PC-9 (cell line): ENCODE data around the gene R3HCC1L.
"Not testable (repeated sequence)": the region's sequence is repeated elsewhere in the genome, so short reads cannot be mapped to it uniquely, and the experiment has no call there.

Experiments
- EZH2 ChIP-seq: fragments of 200-600 bp; sonication (generic); IDR thresholded peaks from 2 replicates; pipeline ENCODE4 v1.8.0; 2017; ENCODE audit warnings: antibody characterized with exemption, low read depth
- TF ChIP-seq, protein P1 (sequence below): fragments of 200-600 bp; sonication (generic); conservative IDR thresholded peaks from 2 replicates; pipeline ENCODE4 v1.6.1; 2017; ENCODE audit warnings: mixed run types, antibody characterized with exemption, mild to moderate bottlenecking, moderate library complexity

- TF ChIP-seq, protein P1, sequence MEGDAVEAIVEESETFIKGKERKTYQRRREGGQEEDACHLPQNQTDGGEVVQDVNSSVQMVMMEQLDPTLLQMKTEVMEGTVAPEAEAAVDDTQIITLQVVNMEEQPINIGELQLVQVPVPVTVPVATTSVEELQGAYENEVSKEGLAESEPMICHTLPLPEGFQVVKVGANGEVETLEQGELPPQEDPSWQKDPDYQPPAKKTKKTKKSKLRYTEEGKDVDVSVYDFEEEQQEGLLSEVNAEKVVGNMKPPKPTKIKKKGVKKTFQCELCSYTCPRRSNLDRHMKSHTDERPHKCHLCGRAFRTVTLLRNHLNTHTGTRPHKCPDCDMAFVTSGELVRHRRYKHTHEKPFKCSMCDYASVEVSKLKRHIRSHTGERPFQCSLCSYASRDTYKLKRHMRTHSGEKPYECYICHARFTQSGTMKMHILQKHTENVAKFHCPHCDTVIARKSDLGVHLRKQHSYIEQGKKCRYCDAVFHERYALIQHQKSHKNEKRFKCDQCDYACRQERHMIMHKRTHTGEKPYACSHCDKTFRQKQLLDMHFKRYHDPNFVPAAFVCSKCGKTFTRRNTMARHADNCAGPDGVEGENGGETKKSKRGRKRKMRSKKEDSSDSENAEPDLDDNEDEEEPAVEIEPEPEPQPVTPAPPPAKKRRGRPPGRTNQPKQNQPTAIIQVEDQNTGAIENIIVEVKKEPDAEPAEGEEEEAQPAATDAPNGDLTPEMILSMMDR: not testable (repeated sequence)
- not testable (repeated sequence) for TF ChIP-seq EZH2
Measured at GRCh38 chr10:98227713-98228112, 93.3 kb downstream of the R3HCC1L start.
